HG03342 (cell line): Measurements from ENCODE around the gene CYP4V2.

Experiments
- ATAC-seq: cut with Tn5 transposase; IDR thresholded peaks from one replicate; pipeline ENCODE4 v1.9.1; 2021; ENCODE audit warnings: mild to moderate bottlenecking, moderate library complexity; ENCODE audit not compliant: unreplicated experiment

CYP4V2 gene

DNA sequence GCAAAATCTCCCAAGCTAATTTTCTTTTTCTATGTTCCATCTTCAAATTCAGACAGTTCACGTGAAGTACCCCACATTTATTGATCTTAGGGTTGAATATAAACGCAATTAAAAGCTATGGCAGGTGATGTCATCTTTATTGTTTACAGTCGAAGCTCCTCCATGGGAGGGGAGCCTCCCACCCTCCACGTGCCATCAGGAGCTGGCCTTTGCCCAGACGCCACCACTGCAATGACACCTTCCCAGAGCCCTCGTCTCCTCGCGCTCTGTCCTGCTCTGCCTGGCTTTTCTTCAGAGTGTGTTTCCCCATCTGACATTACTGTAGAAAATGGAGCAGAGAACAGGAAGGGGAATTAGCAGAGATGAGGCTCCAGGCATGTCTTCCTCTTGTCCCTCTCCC is 18.8 kb upstream of the CYP4V2 start:
- ATAC-seq: no peak

DNA sequence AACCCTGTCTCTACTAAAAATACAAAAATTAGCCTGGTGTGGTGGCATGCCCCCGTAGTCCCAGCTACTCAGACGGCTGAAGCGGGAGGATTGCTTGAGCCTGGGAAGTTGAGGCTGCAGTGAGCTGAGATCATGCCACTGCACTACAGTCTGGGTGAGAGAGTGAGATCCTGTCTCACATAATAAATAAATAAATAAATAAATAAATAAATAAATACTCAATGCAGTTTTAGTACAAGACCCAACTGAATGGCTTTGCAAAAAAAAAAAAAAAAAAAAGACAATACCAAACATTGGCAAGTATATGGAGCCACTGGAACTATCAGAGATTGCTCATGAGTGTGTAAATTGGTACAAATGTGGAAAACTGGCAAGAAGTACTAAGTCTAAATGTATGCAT is 3.3 kb upstream of the CYP4V2 start:
- ATAC-seq: no peak

DNA sequence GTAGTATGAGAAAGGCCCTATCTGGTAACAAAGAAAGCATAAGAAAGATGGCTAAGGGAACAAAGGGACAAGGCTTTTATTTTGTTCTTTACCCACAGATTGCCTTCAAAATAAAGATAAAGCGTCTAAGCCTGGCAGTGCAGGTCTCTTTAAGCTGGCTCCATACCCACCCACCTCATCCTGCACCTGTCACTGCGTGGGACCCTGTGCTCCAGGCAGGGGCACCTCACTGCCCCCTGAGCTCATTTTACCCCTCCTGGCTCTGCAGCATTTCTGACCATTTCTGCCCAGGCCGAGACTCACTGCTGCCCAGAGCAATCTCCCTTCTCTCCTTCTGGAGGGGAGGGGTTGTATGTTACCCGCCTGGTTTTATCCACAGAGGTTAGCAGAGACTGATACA is 1.7 kb upstream of the CYP4V2 start:
- ATAC-seq: no peak

DNA sequence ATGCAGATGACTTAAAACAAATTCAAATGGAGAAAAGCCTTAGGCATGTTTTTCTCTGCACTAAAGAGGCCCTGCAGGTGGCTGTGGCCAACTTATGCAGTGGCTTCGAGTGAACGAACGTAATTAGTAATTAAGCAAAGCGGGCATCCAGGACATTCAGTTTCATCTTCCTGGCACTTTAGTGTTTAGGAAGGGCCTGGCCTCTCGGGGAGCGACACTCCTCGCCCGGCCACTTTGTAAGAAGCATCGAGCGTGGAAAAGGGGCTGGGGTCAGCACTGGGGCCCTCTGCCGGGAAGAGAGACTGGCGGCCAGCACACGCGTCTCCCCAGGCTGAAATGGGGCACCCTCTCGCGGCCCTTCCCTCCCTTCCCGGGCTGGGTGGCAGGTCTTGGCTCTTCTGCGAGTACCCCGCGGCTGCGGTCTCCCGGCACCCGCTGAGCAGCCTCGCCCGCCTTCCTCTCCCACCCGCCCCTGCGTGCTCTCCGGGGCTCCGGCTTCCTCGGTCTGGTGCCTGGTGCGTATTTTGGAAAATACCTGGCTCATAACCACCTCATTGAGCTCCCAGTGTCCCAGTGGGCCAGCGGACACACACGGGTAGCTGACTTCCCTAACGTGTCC is 677 bp upstream of the CYP4V2 start:
- ATAC-seq: peak; percentile 29

DNA sequence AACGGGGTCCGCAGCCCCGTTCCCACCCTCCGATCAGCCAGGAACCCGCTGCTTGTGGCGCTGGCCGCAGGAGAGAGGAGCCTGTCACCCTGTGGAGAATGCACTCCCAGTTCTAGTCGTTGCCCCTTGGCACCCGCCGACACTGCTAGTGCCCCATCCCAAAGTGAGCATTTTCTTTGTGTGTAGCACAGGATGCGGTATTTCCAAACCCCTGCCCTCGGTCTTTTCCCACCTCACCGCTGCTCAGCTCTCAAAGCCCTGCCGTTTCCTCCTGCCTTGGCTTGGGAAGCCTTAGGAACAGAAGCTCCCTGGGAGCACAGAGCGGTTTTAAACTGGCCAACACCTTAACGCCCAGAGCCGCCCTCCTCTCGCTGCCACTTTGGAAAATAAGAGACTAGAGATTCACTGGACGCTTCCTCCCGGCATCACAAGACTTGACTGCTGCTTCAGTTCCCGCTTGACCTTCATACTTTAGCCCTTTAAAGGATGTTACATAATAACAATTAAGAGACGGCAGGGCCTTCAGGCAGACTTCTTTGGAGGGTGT is 772 bp downstream of the CYP4V2 start:
- ATAC-seq: peak; percentile 6

DNA sequence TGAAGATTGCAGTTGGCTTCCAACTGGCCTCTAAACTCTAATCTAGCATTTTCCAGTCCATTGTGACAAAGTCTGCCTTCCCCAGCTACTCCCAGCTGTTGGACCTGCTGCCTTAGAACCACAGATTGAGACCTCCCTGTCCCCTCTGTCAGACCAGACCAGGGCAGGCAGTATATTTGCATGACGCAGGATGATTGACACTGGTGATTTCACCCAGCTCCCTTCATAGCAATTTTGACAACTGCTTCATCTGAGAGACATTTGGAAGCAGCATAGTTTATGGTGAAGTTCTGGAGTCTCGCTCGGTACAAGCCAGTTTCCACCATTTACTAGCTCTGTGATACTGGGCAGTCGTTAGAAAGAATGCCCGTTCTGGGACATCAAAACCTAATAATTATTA is 2.5 kb downstream of the CYP4V2 start:
- ATAC-seq: no peak

DNA sequence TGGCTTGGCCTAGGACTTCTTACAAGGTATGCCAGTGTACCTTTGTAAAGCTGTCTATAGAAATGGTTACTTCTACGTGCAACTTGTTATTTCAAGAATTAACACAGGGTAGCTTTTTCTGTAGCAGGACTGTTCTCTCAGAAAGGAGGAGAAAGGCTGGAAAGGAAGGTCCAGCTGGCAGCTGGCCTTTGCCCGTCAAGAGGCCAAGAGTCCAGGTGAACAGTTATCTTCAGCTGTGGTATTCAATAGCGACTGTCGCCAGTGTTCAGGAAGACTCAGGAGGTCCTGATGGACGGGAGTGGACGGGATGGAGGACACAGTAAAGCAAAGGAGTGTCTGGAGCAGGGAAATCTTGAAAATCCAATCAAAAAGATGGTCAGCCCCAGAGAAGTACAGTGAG is 4.7 kb downstream of the CYP4V2 start:
- ATAC-seq: no peak

DNA sequence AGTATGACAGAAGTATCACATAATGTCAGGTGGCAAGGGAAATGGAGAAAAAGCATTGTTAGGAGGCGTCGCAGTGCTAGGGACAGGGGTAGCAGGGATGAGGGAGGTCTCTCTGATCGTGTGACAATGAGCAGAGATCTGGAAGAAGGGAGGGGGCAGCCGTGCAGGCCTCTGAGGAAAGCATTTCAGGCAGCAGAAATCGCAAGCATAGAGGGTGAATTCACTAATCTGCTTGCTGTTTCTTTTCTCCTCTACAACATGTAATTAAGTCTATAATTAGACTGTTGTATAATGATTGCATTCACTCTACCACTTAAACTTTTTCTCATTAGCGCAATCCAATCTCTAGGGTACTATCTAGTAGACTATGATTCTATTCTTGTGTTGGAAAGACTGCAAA is 9.1 kb downstream of the CYP4V2 start:
- no peak for ATAC-seq

DNA sequence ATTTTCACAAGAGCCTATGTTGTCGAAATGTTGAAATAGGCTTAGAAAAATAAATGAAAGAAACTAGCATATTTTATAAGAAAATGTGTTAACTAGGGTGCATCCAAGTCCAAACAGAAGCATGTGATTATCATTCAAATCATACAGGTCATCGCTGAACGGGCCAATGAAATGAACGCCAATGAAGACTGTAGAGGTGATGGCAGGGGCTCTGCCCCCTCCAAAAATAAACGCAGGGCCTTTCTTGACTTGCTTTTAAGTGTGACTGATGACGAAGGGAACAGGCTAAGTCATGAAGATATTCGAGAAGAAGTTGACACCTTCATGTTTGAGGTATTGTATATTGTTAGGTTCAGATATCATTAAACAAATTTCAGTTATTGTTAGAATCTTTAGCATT is 9.6 kb downstream of the CYP4V2 start:
- ATAC-seq: no peak

DNA sequence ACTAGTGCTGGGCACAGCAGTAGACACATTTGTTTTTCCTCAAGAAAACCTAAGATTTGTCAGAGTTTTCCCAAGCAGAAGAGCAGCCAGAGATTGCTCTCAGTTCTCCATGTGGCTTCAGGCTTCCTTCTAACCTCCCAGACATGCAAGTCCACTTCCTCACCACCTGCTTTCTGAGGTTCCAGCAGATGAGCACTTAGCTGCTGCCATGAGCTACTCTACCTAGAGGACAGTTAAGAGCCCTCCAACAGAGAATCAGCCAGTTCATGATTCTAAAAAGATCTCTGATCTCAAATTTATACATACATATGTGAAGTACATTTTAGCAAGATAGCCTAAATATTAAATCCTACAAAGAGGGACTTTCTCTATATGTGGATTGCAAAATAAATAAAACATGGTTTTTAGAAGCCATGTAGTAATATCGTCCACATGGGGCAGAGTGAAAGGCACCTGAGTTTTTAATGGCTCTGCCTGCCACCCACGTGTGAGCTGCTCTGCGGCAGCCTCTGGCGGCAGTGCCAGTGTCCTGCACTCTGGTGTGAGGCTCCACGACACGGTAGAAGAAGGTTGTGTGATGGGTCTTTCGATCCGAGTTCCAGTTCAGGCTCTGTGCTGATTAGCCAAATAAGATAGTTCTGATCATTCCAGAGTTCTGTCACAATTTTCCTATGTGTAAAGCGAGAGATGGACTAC is 10.3 kb downstream of the CYP4V2 start:
- peak; percentile 98 for ATAC-seq

DNA sequence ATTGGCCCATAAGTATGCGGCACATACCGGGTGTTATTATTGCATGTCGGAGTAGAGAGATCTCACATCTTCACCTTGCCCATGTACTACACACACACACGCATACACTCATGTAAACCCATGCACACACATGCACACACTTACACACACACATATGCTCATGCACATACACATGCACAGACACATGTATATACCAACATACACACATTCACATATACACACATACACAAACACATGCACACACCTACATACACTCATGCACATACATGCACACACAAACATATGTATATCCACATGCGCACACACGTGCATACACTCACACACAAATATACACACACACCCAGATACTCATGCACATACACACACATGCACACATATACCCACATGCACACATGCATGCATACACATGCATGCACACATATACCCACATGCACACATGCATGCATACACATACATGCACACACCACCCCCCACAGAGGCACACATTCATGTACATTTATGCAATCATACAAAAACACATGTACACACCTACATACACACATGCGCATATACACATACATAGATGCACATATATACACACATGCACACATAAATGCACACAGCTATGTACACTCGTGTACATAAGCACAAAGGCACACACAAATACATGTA is 11.2 kb downstream of the CYP4V2 start:
- no peak for ATAC-seq

DNA sequence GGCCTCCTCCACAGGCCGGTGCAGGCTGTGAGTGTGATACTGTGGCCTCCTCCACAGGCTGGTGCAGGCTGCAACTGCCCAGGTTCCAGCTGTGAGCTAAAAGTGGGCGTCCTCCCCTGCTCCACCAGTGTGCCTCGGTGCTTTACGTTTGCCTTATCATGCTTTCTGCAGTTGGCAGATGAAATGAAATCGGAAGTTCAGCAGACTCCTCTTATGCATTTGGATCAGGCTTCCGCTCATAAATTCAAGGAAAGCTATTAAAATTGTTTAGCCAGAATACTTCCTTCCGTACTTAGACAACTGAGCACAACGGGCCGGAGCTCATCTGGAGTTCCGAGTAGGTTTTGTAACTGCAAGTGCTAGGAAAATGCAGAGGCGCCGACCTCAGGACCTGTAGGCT is 12.0 kb downstream of the CYP4V2 start:
- no peak for ATAC-seq

DNA sequence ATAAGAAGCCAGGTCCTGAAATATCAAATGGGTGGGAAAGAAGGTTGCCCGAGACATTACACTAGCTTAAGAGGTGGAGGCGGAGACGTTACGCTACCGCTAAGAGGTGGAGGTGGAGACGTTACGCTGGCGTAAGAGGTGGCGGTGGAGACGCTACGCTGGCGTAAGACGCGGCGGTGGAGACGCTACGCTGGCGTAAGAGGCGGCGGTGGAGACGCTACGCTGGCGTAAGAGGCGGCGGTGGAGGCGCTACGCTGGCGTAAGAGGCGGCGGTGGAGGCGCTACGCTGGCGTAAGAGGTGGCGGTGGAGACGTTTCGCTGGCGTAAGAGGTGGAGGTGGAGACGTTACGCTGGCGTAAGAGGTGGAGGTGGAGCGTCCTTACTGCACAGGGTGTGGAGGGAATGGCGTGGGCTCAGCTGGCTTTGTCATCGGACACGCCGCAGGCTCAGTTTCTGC is 12.8 kb downstream of the CYP4V2 start:
- no peak for ATAC-seq

DNA sequence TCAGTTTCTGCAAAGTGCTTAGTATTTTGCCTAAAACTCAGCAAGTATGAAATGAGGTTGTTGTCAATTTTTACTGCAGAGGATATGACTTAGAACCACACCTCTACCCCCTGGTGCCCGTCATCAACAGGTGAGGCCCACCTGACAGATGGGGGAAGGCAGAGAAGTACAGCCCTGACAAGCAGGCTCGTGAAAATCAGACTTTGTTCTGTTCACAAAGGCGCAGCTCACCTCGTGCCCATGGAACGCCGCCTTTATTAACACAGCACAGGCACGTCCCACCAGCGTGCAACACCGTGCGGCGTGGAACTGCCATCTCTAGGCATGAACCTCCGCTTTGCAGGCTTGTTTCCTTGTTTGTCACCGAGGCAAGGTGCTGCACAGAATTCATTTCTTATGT is 13.3 kb downstream of the CYP4V2 start:
- ATAC-seq: no peak

DNA sequence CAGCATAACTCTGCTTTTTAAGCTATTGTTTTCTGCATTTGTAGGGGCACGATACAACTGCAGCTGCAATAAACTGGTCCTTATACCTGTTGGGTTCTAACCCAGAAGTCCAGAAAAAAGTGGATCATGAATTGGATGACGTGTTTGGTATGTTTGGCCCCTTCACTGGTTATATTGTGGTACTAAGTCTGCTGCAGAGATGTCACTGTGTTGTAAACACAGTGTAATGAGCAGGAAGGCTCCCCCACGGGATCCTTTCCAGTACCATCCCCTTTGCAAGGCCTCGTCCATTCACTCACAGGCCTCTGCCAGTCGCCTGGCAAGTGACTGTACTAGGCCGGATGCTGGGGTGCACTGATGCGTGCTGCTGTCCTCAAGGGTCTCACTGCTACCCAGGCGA is 13.8 kb downstream of the CYP4V2 start:
- ATAC-seq: no peak

DNA sequence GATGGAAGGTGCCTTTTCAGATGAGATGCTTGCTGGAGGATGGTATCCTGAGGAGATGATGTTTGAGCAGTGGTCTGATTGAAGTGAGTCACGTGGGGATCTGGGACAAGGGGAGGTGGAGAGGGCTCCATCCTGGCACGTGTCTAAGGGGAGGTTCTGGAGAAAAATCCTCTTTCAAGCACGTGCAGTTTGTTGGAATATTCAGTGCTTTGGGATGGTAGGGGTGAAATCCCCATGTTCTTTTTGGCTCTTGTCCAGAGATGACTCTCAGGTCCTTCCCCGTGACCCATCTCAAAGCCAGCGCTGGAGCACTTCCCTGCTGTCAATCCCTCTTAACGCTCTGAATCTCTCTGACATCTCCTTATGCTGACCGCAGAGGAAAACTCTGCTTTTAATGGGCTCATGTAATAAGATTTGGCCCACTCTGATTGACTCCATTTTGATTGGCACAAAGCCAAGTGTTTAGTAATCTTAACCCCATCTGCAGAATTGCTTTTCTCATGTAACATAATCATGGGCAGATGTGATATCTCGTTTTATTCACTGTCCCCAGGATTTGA is 25.2 kb downstream of the CYP4V2 start:
- no peak for ATAC-seq

DNA sequence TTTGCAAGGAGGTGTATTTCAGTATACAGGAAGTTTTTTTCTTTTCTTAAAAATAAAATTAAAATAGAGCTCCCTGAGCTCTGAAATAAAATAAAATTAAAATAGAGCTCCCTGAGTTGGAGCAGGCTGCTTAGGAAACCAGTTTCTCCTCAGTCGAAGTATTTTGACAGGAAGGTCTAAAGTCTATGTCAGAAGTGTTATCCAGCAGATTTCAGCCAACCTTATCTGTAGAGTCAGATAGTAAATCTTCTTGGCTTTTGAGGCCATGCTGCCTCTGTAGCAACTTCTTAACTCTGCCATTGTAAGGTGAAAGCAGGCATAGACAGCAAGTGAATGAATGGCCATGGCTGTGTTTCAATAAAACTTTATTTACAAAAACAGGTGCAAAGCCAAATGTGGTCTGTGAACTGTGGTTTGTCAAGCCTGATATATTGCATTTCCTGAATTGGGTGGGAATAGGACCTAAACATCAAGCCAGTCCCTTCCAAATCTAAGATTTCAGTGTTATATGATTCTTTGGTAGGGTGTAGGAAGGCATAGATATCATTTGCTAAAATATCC is 26.4 kb downstream of the CYP4V2 start:
- no peak for ATAC-seq

DNA sequence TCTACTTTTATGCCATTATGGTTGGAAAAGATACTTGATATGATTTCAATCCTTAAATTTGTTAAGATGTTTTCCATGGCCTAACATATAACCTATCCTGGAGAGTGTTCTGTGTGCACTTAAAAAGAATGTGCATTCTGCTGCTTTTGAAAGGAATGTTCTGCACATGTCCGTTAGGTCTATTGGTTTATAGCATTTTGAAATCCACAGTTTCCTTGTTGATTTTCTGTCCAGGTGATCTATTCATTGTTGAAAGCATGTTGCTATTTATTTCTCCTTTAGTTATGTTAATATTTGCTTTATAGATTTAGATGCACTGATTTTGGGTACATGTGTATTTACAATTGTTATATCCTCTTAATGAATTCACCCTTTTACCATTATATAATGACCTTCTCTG is 30.3 kb downstream of the CYP4V2 start:
- no peak for ATAC-seq

DNA sequence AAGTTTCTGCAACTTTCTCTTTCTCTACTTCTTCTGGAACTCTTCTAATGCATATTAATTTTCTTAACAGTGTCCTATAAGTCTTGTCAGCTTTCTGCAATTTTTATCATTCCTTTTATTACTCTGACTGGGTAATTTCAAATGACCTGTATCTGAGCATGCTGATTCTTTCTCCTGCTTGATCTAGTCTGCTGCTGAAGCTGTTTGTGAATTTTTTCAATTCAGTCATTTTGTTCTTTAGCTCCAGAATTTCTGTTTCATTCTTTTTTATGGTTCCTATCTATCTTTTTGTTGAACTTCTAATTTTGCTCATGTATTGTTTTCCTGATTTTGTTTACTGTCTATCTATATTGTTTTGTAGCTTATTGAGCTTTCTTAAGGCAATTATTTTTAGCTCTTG is 34.5 kb downstream of the CYP4V2 start:
- no peak for ATAC-seq

DNA sequence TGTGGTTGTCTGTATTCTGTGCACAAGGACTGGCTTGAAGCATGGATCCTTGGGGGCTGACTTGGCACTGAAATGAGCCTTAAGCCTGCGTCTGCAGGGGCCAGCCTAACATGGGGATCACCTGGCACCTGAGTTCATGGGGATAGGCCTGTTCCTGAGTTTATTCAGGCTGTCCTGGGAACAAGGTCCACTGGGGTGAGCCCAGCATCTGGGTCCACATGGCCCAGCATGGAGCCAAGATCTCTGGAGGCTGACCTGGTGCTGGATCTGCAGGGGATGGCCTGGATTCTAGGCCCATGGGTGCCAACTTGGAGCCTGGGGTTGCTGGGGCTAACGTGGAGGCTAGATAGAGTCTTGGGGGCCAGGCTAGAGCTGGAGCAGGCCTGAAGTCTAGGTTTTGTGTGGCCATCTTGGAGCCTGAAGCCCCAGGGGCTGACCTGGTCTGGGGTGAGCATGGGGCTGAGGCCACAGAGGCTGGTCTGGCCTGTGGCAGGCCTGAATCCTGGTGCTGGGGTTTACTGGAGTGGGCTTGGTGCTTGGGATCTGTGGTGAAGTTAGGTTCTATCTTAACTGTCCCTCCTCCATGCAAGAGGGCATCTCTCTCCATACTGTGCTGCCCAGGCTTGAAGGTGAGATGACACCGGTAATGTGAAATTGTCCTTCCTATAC is 35.3 kb downstream of the CYP4V2 start:
- no peak for ATAC-seq

DNA sequence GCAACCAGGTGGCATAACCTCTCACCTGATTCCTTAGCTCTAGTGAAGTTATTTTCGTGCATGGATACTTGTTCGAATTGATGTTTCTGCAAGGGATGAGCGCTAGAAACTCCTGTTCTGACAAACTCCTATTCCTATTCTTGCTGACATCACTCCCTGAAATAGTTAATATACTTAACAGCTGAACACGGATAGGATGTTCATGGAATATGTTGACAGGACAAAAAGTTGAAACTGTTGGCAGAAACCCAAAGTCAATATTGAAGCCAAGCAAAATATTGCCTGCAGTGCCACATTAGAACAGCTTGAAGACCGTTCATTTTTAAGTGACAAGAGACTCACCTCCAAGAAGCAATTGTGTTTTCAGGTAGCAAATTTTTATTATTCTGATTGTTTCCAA is 35.9 kb downstream of the CYP4V2 start, which contains the start of gene KLKB1:
Gene KLKB1 (plus strand): TSS at position 287 of the 400 bp plus-strand sequence. CDS start 689 bp downstream, outside the sequence.
- ATAC-seq: no peak
